Neural cell (in vitro differentiated cells): ENCODE results near the gene USP49. TPM values are rescaled to one million over a fixed set of nuclear protein-coding genes. Genes with fewer than 3 reads are reported as not detected.

Experiments
- H2AFZ ChIP-seq: fragments of 200-600, 300-800 bp; sonication (generic), shearing (Covaris generic); 2 replicates; pipeline ENCODE4 v1.6.0; 2014; ENCODE audit warnings: low read depth, mild to moderate bottlenecking, antibody characterized with exemption, low read length, moderate library complexity
- H3F3A ChIP-seq: fragments of 200-600 bp; shearing (Covaris generic); 2 replicates; pipeline ENCODE4 v1.6.1; 2016; ENCODE audit warnings: mild to moderate bottlenecking, moderate library complexity, mixed read lengths, antibody characterized with exemption, low read length; ENCODE audit not compliant: insufficient read depth, poor library complexity, severe bottlenecking
- H3K27ac ChIP-seq: fragments of 200-600, 300-800 bp; sonication (generic), shearing (Covaris generic); 2 replicates; pipeline ENCODE4 v1.5.1; 2014; ENCODE audit warnings: mild to moderate bottlenecking, low read length, moderate library complexity
- H3K27me3 ChIP-seq: fragments of 300-800, 200-600 bp; sonication (generic), shearing (Covaris generic); 2 replicates; pipeline ENCODE4 v1.6.0; 2014; ENCODE audit warnings: mild to moderate bottlenecking, low read depth, low read length, moderate library complexity; ENCODE audit not compliant: insufficient read depth
- H3K36me3 ChIP-seq: fragments of 300-800, 200-600 bp; sonication (generic), shearing (Covaris generic); 2 replicates; pipeline ENCODE4 v1.5.1; 2014; ENCODE audit warnings: mild to moderate bottlenecking, antibody characterized with exemption, low read length, moderate library complexity; ENCODE audit not compliant: insufficient read depth
- H3K4me2 ChIP-seq: fragments of 300-800, 200-600 bp; sonication (generic), shearing (Covaris generic); 2 replicates; pipeline ENCODE4 v1.6.0; 2014; ENCODE audit warnings: mild to moderate bottlenecking, low read length
- H3K4me3 ChIP-seq: fragments of 300-800, 200-600 bp; sonication (generic), shearing (Covaris generic); 2 replicates; pipeline ENCODE4 v1.5.1; 2014; ENCODE audit warnings: mild to moderate bottlenecking, low read length, moderate library complexity
- H3K79me2 ChIP-seq: fragments of 200-600 bp; shearing (Covaris generic); replicated peaks from 2 replicates; pipeline ENCODE4 v1.6.0; 2014; ENCODE audit warnings: mild to moderate bottlenecking, low read length, moderate library complexity; ENCODE audit not compliant: insufficient read depth
- H3K9ac ChIP-seq: fragments of 300-800, 200-600 bp; sonication (generic), shearing (Covaris generic); 2 replicates; pipeline ENCODE4 v1.6.1; 2016; ENCODE audit warnings: mild to moderate bottlenecking, low read length, mixed read lengths
- H3K9me2 ChIP-seq: fragments of 200-600 bp; shearing (Covaris generic); 2 replicates; pipeline ENCODE4 v1.6.1; 2016; ENCODE audit warnings: mild to moderate bottlenecking, low read length, mixed read lengths; ENCODE audit not compliant: insufficient read depth
- H3K9me3 ChIP-seq: fragments of 200-600, 300-800 bp; sonication (generic), shearing (Covaris generic); 2 replicates; pipeline ENCODE4 v1.6.1; 2016; ENCODE audit warnings: mild to moderate bottlenecking, mixed run types, low read length, moderate library complexity, mixed read lengths
- H4K20me1 ChIP-seq: fragments of 200-600 bp; shearing (Covaris generic); 2 replicates; pipeline ENCODE4 v1.6.1; 2016; ENCODE audit warnings: mild to moderate bottlenecking, mixed run types; ENCODE audit not compliant: insufficient read depth
- EP300 ChIP-seq: fragments of 450-650 bp; conservative IDR thresholded peaks from 2 replicates; pipeline ENCODE4 v1.6.1; 2014; ENCODE audit warnings: antibody characterized with exemption, mild to moderate bottlenecking, moderate library complexity; ENCODE audit not compliant: poor library complexity, severe bottlenecking
- EZH2 ChIP-seq: fragments of 200-600, 300-800 bp; shearing (Covaris generic), sonication (generic); IDR thresholded peaks from 2 replicates; pipeline ENCODE4 v1.6.1; 2014; ENCODE audit warnings: antibody characterized with exemption, low read length, borderline replicate concordance, mild to moderate bottlenecking; ENCODE audit not compliant: insufficient read depth, poor library complexity, severe bottlenecking
- MXI1 ChIP-seq: fragments of 450-650 bp; conservative IDR thresholded peaks from 2 replicates; pipeline ENCODE4 v1.6.1; 2014; ENCODE audit warnings: antibody characterized with exemption, mild to moderate bottlenecking; ENCODE audit not compliant: poor library complexity, severe bottlenecking
- POLR2AphosphoS5 ChIP-seq: IDR thresholded peaks from 2 replicates; pipeline ENCODE4 v1.6.1; 2012
- RAD21 ChIP-seq: fragments of 450-650 bp; conservative IDR thresholded peaks from 2 replicates; pipeline ENCODE4 v1.6.1; 2014; ENCODE audit warnings: antibody characterized with exemption, mild to moderate bottlenecking, moderate library complexity
- REST ChIP-seq: IDR thresholded peaks from 2 replicates; pipeline ENCODE4 v1.6.1; 2012; ENCODE audit warnings: borderline replicate concordance
- SMC3 ChIP-seq: fragments of 450-650 bp; conservative IDR thresholded peaks from 2 replicates; pipeline ENCODE4 v1.6.1; 2014; ENCODE audit warnings: antibody characterized with exemption, mild to moderate bottlenecking, moderate library complexity; ENCODE audit not compliant: poor library complexity
- TAF1 ChIP-seq: IDR thresholded peaks from 2 replicates; pipeline ENCODE4 v1.6.1; 2012; ENCODE audit warnings: low read depth
- polyA plus RNA-seq: library from polyadenylated mRNA; depleted of rRNA; stranded (reverse); fragments of >200 nt; gene quantifications from 2 replicates; pipeline ENCODE4 v1.2.3, GENCODE V29; 2014
- TF ChIP-seq, protein P1 (sequence below): fragments of 450-650 bp; IDR thresholded peaks from 2 replicates; pipeline ENCODE4 v1.5.1; 2014; ENCODE audit warnings: antibody characterized with exemption, mild to moderate bottlenecking, moderate library complexity; ENCODE audit not compliant: poor library complexity, severe bottlenecking

USP49 gene
- polyA plus RNA-seq, 1 donor from 2014 or later = 23.5 TPM

DNA sequence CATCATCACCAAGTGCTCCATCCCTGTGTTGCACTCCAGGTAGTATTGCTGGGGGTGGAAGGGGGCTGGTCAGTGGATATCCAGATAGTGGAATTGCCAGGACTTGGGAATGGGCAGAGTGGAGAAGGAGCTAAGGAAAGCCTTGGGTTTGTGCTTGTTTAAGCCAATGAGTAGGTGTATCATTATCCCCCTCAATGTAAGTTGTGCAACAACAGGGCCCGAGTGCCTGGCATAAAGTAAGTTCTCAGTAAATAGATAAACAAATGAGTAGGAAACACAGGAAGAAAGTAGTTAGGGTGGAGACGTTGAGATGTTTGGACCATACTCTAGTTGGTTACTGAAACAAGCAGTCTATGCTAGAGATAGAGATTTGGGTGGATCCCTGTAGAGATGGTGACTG lies 36.6 kb upstream of the USP49 start:
- Histone ChIP-seq H3K79me2 (no peaks in the 10 kb centered on the region), H3K27ac (no peak overlapping the region), H3F3A (no peaks in the 10 kb centered on the region), H3K36me3 (peaks cover 3% of the 10 kb centered on the region), H2AFZ (no peak overlapping the region), H3K9me2 (no peaks in the 10 kb centered on the region), H4K20me1 (no peaks in the 10 kb centered on the region), H3K4me3 (no peak overlapping the region), H3K27me3 (no peaks in the 10 kb centered on the region), H3K9me3 (no peaks in the 10 kb centered on the region), H3K4me2 (no peak overlapping the region), H3K9ac (no peak overlapping the region)
- no peak for TF ChIP-seq REST

GRCh38 chr6:41929924-41930323 lies 34.7 kb upstream of the USP49 start:
- peaks cover 8% of the 10 kb centered on the region for H3K79me2 ChIP-seq
- no peaks in the 10 kb centered on the region for H3F3A ChIP-seq
- H3K9ac ChIP-seq = no peak overlapping the region
- H3K9me2 ChIP-seq = no peaks in the 10 kb centered on the region
- H3K4me2 ChIP-seq = no peak overlapping the region
- H3K36me3 ChIP-seq = peaks cover 3% of the 10 kb centered on the region
- H4K20me1 ChIP-seq = no peaks in the 10 kb centered on the region
- H3K27ac ChIP-seq = no peak overlapping the region
- H2AFZ ChIP-seq = no peak overlapping the region
- TF ChIP-seq, protein P1, sequence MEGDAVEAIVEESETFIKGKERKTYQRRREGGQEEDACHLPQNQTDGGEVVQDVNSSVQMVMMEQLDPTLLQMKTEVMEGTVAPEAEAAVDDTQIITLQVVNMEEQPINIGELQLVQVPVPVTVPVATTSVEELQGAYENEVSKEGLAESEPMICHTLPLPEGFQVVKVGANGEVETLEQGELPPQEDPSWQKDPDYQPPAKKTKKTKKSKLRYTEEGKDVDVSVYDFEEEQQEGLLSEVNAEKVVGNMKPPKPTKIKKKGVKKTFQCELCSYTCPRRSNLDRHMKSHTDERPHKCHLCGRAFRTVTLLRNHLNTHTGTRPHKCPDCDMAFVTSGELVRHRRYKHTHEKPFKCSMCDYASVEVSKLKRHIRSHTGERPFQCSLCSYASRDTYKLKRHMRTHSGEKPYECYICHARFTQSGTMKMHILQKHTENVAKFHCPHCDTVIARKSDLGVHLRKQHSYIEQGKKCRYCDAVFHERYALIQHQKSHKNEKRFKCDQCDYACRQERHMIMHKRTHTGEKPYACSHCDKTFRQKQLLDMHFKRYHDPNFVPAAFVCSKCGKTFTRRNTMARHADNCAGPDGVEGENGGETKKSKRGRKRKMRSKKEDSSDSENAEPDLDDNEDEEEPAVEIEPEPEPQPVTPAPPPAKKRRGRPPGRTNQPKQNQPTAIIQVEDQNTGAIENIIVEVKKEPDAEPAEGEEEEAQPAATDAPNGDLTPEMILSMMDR = no peak
- no peak for TF ChIP-seq SMC3
- TF ChIP-seq POLR2AphosphoS5 = no peak
- TF ChIP-seq REST = no peak
- TF ChIP-seq MXI1 = no peak
- TF ChIP-seq EZH2 = no peak
- TF ChIP-seq RAD21 = no peak
- no peak for TF ChIP-seq TAF1
- TF ChIP-seq EP300 = no peak
- H3K27me3 ChIP-seq = no peaks in the 10 kb centered on the region
- H3K4me3 ChIP-seq = no peak overlapping the region
- H3K9me3 ChIP-seq = no peaks in the 10 kb centered on the region
